ENCODE results near the gene ACSF3. TPM values are rescaled to one million over a fixed set of nuclear protein-coding genes. Genes with fewer than 3 reads are reported as not detected.

ACSF3 gene
- total RNA-seq, 3 donors from 2014 or later (not counting 1 experiment from before 2014, with no cell fraction given): 45.0 to 71.4 (median 51.6) TPM

DNA sequence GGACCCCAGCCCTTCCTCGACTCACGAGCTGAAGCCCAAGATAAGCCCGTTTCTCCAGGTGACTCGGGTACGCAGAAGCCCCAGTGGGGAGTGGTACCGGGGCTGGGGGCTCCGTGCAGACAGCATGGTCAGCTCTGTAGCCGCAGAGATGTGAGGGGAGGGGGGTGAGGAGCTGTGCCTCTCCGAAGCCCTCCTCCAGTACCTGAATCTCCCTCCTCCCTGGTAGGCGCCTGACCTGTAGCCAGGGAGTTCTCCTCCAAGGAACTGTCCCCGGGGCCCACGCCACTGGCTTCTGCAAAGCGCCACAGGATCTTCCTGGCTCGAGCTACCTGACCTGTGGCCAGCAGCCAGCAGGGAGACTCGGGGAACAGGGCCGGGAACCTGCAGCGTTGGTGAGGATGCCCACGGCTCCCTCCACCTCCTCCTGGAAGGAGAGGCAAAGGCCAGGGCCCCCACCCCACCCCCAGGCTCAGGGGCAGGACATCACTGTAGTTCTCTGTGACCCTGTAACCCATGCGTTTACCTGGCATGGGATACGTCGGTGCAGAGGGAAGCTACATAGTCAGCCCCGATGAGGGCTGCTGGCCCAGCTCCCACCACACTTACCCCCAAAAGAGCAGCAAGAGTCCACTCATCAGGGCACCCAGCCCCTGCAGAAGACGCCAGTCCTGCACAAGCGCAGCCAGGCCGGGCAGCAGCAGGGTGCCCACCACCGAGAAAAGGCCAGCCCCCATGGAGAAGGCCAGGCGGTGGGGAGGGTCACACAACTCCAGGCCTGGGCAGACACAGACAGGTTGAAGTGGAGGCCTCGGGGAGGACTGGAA, 105.0 kb downstream of the ACSF3 start:
- H3K4me1 Mint-ChIP-seq: peaks cover 5% of the 10 kb centered on the region in 2 donors
- Histone ChIP-seq H3K4me3 (ENCODE audit: low read length) (no peak overlapping the region), H3K4me1 (ENCODE audit: control insufficient read depth, insufficient read depth, low read length) (peaks cover 16% of the 10 kb centered on the region), H3K9me3 (ENCODE audit: control insufficient read depth, insufficient read depth, low read length) (peaks cover 3% of the 10 kb centered on the region), H3K36me3 (ENCODE audit: control insufficient read depth, insufficient read depth, low read length) (no peaks in the 10 kb centered on the region), H3K27ac (ENCODE audit: low read length) (no peak overlapping the region), H3K27me3 (ENCODE audit: control insufficient read depth, insufficient read depth, low read length) (peaks cover 26% of the 10 kb centered on the region)
- TF ChIP-seq, protein P1, sequence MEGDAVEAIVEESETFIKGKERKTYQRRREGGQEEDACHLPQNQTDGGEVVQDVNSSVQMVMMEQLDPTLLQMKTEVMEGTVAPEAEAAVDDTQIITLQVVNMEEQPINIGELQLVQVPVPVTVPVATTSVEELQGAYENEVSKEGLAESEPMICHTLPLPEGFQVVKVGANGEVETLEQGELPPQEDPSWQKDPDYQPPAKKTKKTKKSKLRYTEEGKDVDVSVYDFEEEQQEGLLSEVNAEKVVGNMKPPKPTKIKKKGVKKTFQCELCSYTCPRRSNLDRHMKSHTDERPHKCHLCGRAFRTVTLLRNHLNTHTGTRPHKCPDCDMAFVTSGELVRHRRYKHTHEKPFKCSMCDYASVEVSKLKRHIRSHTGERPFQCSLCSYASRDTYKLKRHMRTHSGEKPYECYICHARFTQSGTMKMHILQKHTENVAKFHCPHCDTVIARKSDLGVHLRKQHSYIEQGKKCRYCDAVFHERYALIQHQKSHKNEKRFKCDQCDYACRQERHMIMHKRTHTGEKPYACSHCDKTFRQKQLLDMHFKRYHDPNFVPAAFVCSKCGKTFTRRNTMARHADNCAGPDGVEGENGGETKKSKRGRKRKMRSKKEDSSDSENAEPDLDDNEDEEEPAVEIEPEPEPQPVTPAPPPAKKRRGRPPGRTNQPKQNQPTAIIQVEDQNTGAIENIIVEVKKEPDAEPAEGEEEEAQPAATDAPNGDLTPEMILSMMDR (IDR thresholded peaks at IDR 0.05): no peak
- H3K27ac Mint-ChIP-seq: no peak overlapping the region
- WGBS (ENCODE audit: insufficient coverage): 90% methylated on average over 26 of the region's 28 CpGs
- no peak for ATAC-seq
- H3K27me3 Mint-ChIP-seq (ENCODE audit: low read depth in 2 of 2): peaks cover 12 to 16% of the 10 kb centered on the region in 2 donors
- no peak for DNase-seq
- intact Hi-C loops (cut with micrococcal nuclease): no loop called here
- no peaks in the 10 kb centered on the region for H3K9me3 Mint-ChIP-seq
- peak overlapping the region; percentile 13 for H3K4me3 Mint-ChIP-seq
- no peaks in the 10 kb centered on the region for H3K36me3 Mint-ChIP-seq

DNA sequence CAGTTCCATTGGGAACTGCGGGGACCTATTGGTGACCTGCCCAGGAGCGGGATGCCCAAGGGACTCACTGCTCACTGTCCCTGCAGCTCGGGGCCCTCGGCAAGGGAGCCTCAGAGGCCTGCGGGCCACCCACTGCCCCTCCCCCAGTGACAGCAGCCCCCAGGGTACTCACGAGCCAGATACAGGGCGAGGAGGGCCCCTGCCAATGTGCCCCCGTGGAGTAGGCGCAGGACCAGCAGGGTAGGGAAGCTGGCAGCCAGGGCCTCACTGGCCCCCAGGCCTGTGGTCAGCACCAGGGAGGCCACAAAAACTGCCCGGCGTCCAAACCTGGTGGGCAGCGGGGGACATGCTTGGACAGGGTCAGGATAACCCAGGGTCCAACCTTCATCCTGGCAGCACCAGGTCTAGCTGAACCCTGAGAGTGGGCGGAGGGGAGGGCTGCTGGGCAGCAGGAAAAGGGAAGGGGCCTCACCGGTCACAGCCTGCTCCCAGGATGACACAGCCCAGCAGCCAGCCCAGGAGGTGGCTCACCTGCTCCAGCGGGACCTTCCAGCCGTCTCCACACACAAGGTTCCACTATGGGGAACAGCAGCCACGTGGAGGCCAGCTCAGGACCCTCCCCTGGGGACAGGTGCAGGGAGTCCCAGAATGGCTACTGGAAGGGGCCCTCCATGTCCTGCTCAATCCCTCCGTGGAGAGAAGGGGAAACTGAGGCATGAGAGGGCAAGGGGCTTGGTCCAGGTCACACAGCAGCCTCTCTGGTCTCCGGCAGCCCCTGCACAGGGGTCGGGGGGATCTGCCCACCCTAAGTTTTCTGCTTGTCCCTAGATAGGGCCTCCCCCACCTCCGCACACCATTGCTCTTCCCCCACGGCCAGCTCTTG, 105.8 kb downstream of the ACSF3 start:
- TF ChIP-seq, protein P1 (IDR thresholded peaks at IDR 0.05): no peak
- H3K4me3 Mint-ChIP-seq: no peak overlapping the region
- no peaks in the 10 kb centered on the region for H3K36me3 Mint-ChIP-seq
- WGBS (ENCODE audit: insufficient coverage): 84% methylated on average over 22 of the region's 22 CpGs
- H3K27ac ChIP-seq (ENCODE audit: low read length): no peak overlapping the region
- no peak overlapping the region for H3K27ac Mint-ChIP-seq
- H3K4me1 Mint-ChIP-seq: peaks cover 5% of the 10 kb centered on the region in 2 donors
- DNase-seq (no peak), ATAC-seq (no peak)
- intact Hi-C loops (cut with micrococcal nuclease): no loop called here
- H3K27me3 ChIP-seq (ENCODE audit: control insufficient read depth, insufficient read depth, low read length): peaks cover 26% of the 10 kb centered on the region
- H3K4me3 ChIP-seq (ENCODE audit: low read length): no peak overlapping the region
- H3K9me3 Mint-ChIP-seq: no peaks in the 10 kb centered on the region
- H3K9me3 ChIP-seq (ENCODE audit: control insufficient read depth, insufficient read depth, low read length): peaks cover 3% of the 10 kb centered on the region
- H3K36me3 ChIP-seq (ENCODE audit: control insufficient read depth, insufficient read depth, low read length): no peaks in the 10 kb centered on the region
- H3K4me1 ChIP-seq (ENCODE audit: control insufficient read depth, insufficient read depth, low read length): peaks cover 15% of the 10 kb centered on the region
- H3K27me3 Mint-ChIP-seq (ENCODE audit: low read depth in 2 of 2): peaks cover 21 to 22% of the 10 kb centered on the region in 2 donors

DNA sequence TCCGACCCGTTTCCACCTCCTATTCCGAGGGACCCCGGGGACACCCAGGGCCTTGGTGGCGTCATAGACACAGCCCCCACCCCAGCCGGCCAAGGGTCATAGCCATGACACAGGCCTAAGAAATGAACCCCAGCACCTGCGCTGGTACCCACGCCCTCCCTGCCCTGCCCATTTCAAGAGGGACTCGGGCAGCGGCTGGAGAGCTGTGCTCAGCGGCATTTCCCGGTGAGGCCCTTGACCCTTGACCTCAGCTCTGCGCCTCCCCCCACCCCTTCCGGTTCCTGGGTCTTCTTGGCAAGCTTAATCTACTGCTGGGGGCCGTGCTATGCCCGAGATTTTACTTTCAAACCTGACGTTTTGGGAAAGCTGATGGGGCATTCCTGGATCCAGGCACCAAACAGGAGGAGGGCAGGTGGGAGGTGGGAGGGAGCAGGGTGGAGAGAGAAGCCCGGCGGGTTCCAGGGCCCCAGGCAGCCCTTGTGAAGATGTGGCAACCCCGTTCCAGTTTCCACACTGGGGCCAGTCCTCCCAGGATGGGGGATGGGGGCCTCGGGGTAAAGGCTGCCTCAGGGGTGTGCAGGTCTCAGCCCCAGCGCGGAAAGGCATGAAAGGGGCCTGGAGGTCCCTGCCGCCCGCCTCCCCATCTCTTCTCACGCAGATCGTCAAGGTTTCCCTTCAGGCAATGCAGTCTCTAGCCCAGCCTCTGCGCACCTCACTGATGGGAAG, 106.6 kb downstream of the ACSF3 start, which contains the start of gene SLC22A31:
Gene SLC22A31 (minus strand): TSS at position 414 of the 726 bp plus-strand sequence. CDS start 36 bp downstream, at position 378.
- H3K27me3 Mint-ChIP-seq (ENCODE audit: low read depth in 2 of 2): peaks cover 21 to 22% of the 10 kb centered on the region in 2 donors
- peaks cover 15% of the 10 kb centered on the region for H3K4me1 ChIP-seq (ENCODE audit: control insufficient read depth, insufficient read depth, low read length)
- peaks cover 3% of the 10 kb centered on the region for H3K9me3 ChIP-seq (ENCODE audit: control insufficient read depth, insufficient read depth, low read length)
- no peak for ATAC-seq
- no peaks in the 10 kb centered on the region for H3K36me3 Mint-ChIP-seq
- intact Hi-C loops (cut with micrococcal nuclease): no loop called here
- H3K4me1 Mint-ChIP-seq: peaks cover 5% of the 10 kb centered on the region in 2 donors
- no peaks in the 10 kb centered on the region for H3K9me3 Mint-ChIP-seq
- H3K27ac Mint-ChIP-seq: no peak within 1 kb of the TSS
- no peak for DNase-seq
- H3K4me3 ChIP-seq (ENCODE audit: low read length): no peak within 1 kb of the TSS
- no peaks in the 10 kb centered on the region for H3K36me3 ChIP-seq (ENCODE audit: control insufficient read depth, insufficient read depth, low read length)
- peak within 1 kb of the TSS; percentile 52 for H3K4me3 Mint-ChIP-seq
- no peak within 1 kb of the TSS for H3K27ac ChIP-seq (ENCODE audit: low read length)
- TF ChIP-seq, protein P1 (IDR thresholded peaks at IDR 0.05): no peak
- peaks cover 26% of the 10 kb centered on the region for H3K27me3 ChIP-seq (ENCODE audit: control insufficient read depth, insufficient read depth, low read length)
- WGBS (ENCODE audit: insufficient coverage): 32% methylated on average over 28 of the region's 28 CpGs

Measured in natural killer cell (primary cell).